NCI-H345 (cell line): ENCODE measurements around the gene TEX22.

Experiments
- DNase-seq: peaks from one replicate; lab custom pipeline; 2025; lab: John Stamatoyannopoulos, UW

Gene TEX22

GRCh38 chr14:105400016-105400415 lies 1.7 kb downstream of the TEX22 start:
- no peak for DNase-seq

- DNase-seq: no peak
Measured at GRCh38 chr14:105401699-105402098, 3.4 kb downstream of the TEX22 start.

- no peak for DNase-seq
Measured at GRCh38 chr14:105408592-105408991, 10.3 kb downstream of the TEX22 start.

- no peak for DNase-seq
Measured at GRCh38 chr14:105409364-105409763, 11.0 kb downstream of the TEX22 start.

- no peak for DNase-seq
Measured at GRCh38 chr14:105410642-105411016, 12.3 kb downstream of the TEX22 start.

- peak; percentile 56 for DNase-seq
Measured at GRCh38 chr14:105411017-105411941, 12.9 kb downstream of the TEX22 start.

GRCh38 chr14:105411985-105412770 lies 13.8 kb downstream of the TEX22 start:
- no peak for DNase-seq

GRCh38 chr14:105412771-105413543 lies 14.6 kb downstream of the TEX22 start:
- DNase-seq: no peak

GRCh38 chr14:105413544-105413886 lies 15.2 kb downstream of the TEX22 start:
- no peak for DNase-seq

- peak; percentile 68 for DNase-seq
Measured at GRCh38 chr14:105414456-105415371, 16.4 kb downstream of the TEX22 start.

GRCh38 chr14:105415481-105416428 lies 17.4 kb downstream of the TEX22 start:
- no peak for DNase-seq

- no peak for DNase-seq
Measured at GRCh38 chr14:105416671-105417070, 18.3 kb downstream of the TEX22 start.

- no peak for DNase-seq
Measured at GRCh38 chr14:105417690-105418121, 19.4 kb downstream of the TEX22 start.

GRCh38 chr14:105418269-105419194 lies 20.2 kb downstream of the TEX22 start:
- no peak for DNase-seq

GRCh38 chr14:105419195-105420091 lies 21.1 kb downstream of the TEX22 start, which contains the start of gene MTA1:
TSS of gene MTA1 (plus strand) at chr14:105419827. CDS start at chr14:105420036, 209 bp downstream.
- DNase-seq: peak; percentile 48

- DNase-seq: no peak
Measured at GRCh38 chr14:105420101-105420973, 22.0 kb downstream of the TEX22 start.
